Measurements from ENCODE around the gene UNC119B.

Gene UNC119B

DNA sequence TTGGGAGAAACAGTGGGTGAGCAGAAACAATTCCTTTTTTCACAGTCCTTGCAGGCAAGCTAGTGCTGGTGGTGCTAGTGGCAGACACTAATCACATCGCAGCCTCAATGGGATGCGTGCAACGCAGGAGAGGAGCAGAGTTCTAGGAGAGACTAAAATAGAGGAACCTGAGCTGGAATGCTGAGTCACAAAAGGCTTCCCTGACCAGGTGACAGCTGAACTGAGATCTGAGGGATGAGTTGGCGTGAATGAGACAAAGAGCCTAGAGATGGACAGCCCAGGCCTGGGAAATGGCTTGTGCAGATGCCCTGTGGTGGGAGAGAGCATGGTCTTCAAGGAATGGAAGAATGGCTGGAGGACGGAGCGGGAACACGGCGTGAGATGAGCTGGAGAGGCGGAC is 41.1 kb downstream of the UNC119B start:
- Mint-ChIP-seq H3K36me3 (ENCODE audit: low read depth) (peaks cover 4% of the 10 kb centered on the region), H3K4me3 (no peak overlapping the region), H3K9me3 (peaks cover 9% of the 10 kb centered on the region), H3K27ac (no peak overlapping the region), H3K27me3 (ENCODE audit: low read depth) (no peaks in the 10 kb centered on the region), H3K4me1 (no peaks in the 10 kb centered on the region)
- TF ChIP-seq, protein P1, sequence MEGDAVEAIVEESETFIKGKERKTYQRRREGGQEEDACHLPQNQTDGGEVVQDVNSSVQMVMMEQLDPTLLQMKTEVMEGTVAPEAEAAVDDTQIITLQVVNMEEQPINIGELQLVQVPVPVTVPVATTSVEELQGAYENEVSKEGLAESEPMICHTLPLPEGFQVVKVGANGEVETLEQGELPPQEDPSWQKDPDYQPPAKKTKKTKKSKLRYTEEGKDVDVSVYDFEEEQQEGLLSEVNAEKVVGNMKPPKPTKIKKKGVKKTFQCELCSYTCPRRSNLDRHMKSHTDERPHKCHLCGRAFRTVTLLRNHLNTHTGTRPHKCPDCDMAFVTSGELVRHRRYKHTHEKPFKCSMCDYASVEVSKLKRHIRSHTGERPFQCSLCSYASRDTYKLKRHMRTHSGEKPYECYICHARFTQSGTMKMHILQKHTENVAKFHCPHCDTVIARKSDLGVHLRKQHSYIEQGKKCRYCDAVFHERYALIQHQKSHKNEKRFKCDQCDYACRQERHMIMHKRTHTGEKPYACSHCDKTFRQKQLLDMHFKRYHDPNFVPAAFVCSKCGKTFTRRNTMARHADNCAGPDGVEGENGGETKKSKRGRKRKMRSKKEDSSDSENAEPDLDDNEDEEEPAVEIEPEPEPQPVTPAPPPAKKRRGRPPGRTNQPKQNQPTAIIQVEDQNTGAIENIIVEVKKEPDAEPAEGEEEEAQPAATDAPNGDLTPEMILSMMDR (IDR thresholded peaks at IDR 0.05; ENCODE audit: unreplicated experiment in 3 of 3): no peak

DNA sequence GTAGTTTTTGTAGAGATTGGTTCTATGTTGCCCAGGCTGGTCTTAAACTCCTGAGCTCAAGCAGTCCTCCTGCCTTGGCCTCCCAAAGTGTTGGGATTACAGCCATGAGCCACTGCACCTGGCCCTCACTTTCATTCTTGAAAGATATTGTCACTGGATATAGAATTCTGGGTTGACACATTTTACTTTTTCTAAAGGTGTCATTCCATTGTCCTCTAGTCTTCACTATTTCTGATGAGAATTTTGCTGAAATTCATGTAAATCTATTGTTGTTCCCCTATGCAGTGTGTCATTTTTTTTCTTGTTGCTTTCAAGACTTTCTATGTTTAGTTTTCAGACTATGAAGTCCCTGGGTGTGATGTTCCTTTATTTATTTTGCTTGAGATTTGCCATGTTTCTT is 44.5 kb downstream of the UNC119B start:
- H3K36me3 Mint-ChIP-seq (ENCODE audit: low read depth): peaks cover 8% of the 10 kb centered on the region
- H3K4me1 Mint-ChIP-seq: peaks cover 10% of the 10 kb centered on the region
- H3K27ac Mint-ChIP-seq: no peak overlapping the region
- no peak overlapping the region for H3K4me3 Mint-ChIP-seq
- H3K27me3 Mint-ChIP-seq (ENCODE audit: low read depth): no peaks in the 10 kb centered on the region
- peaks cover 9% of the 10 kb centered on the region for H3K9me3 Mint-ChIP-seq
- TF ChIP-seq, protein P1 (IDR thresholded peaks at IDR 0.05; ENCODE audit: unreplicated experiment in 3 of 3): no peak

DNA sequence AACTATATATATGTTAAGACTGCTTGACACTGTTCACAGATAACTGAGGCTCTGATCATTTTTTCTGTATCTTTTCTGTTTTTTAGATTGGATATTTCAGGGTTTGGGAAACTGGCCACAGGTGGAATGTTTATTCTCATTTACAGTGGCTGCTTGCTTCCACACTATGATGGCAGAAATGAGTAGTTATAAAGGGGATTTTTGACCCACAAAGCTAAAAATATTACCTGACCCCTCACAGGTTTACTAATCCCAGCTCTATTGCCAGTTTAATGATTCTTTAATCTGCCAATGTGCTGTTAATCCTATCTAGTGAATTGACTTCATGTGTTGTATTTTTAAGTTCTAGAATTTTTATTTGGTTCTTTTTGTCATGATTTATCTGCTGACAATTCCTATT is 45.0 kb downstream of the UNC119B start:
- Mint-ChIP-seq H3K4me3 (no peak overlapping the region), H3K9me3 (peaks cover 9% of the 10 kb centered on the region), H3K36me3 (ENCODE audit: low read depth) (peaks cover 8% of the 10 kb centered on the region), H3K27me3 (ENCODE audit: low read depth) (no peaks in the 10 kb centered on the region), H3K4me1 (peaks cover 12% of the 10 kb centered on the region), H3K27ac (no peak overlapping the region)
- TF ChIP-seq, protein P1 (IDR thresholded peaks at IDR 0.05; ENCODE audit: unreplicated experiment in 3 of 3): no peak

DNA sequence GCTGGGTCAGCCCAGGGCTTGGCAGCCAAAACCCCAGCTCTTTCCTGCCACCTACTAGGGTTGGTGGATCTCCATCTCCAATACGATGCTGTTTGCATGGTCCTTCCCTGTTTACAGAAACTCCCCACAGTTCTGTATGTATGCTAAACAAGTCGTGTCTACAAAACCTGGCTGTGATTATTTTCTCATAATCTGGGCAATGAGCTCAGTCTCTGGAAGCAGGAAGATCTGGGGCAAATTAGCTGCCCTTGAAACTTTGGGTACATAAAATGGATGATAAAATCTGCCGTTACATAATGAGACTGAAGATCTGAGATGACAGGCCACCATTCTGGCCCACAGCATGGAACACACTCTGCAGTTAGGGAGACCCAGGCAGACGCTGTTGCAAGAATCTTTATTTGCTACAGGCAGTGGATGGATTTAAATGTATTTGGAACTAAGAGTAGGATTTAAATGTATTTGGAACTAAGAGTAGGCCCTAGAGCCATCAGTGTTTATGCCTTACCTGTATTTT is 47.0 kb downstream of the UNC119B start:
- H3K27ac Mint-ChIP-seq: peak overlapping the region in 1 of 3 experiments; percentile 2
- H3K36me3 Mint-ChIP-seq (ENCODE audit: low read depth): peaks cover 24% of the 10 kb centered on the region
- no peak overlapping the region for H3K4me3 Mint-ChIP-seq
- no peaks in the 10 kb centered on the region for H3K27me3 Mint-ChIP-seq (ENCODE audit: low read depth)
- TF ChIP-seq, protein P1 (IDR thresholded peaks at IDR 0.05; ENCODE audit: unreplicated experiment in 3 of 3): no peak
- H3K9me3 Mint-ChIP-seq: peaks cover 9% of the 10 kb centered on the region
- peaks cover 32% of the 10 kb centered on the region for H3K4me1 Mint-ChIP-seq

DNA sequence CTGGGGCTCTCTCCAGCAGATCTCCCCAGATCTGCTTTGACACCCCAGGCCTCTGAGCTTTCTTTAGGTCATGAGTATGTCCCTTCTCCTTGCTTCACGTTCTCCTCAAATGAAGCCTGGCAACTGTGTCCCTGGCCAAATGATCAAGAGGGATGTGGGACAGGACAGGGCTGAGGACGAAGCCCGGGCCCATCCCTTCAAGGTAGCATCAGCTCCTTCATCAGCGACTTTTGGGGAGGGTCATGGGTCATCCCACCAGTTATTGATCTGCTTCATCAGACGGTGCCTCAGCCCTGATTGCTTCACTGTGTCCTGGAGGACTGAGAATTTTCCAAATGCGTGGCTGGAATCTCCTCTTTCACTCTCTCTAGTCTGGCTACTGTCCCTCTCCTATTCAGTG is 47.7 kb downstream of the UNC119B start:
- Mint-ChIP-seq H3K27me3 (ENCODE audit: low read depth) (no peaks in the 10 kb centered on the region), H3K4me3 (no peak overlapping the region), H3K27ac (no peak overlapping the region), H3K9me3 (peaks cover 9% of the 10 kb centered on the region), H3K36me3 (ENCODE audit: low read depth) (peaks cover 26% of the 10 kb centered on the region), H3K4me1 (peaks cover 36% of the 10 kb centered on the region)
- TF ChIP-seq, protein P1 (IDR thresholded peaks at IDR 0.05; ENCODE audit: unreplicated experiment in 3 of 3): no peak

DNA sequence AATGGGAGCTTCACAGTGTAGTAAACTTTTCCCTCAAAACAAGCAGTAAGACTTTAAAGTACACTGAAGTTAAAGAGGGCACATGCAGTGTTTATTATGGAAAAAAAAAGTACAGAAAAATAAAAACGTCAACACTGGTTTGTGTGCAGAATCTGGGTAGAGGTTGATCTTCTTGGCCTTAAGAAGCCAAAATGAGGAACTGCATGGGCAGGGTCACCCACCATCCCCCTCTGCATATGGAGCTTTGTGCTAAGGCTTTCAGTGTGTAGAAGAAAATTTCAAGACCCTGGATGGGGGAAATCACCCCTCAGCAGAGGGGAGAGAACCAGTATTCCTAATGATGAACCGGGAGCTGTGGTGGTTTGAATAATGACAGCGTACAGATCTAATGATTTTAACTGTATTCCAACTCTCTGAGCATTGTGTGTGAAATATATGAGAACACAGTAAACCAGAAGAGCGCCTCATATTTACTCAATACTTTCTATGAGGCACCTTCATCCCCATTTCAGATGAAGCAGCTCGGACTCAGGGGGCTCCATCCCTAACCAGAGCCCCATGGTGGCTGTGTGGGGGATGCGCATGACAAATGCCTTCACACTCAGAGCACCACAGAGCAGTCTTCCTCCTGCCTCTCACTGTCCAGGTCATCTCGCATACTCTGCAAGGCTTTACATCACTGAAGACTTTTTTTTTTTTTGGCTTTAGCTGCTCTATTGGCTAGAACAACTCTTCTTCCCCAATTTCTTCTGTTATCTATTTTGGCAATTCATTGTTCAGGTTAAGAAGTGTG is 48.7 kb downstream of the UNC119B start:
- Mint-ChIP-seq H3K4me1 (peaks cover 36% of the 10 kb centered on the region), H3K27ac (peak overlapping the region in 2 of 3 experiments; percentile 29 to 42), H3K27me3 (ENCODE audit: low read depth) (no peaks in the 10 kb centered on the region), H3K9me3 (peaks cover 7% of the 10 kb centered on the region), H3K36me3 (ENCODE audit: low read depth) (peaks cover 25% of the 10 kb centered on the region), H3K4me3 (no peak overlapping the region)
- TF ChIP-seq, protein P1 (IDR thresholded peaks at IDR 0.05; ENCODE audit: unreplicated experiment in 3 of 3): no peak
